Inflammatory macrophage (primary cell): Measurements from ENCODE around the gene STK4.

ENCODE experiments used
- DNase-seq, 2 donors: peaks; one replicate each; pipeline ENCODE4 v3.0.0-alpha.2; 2020 to 2022
- total RNA-seq, 18 experiments: gene quantifications; one replicate each; lab custom pipeline; 2026; ENCODE audit warnings: mixed read lengths in 6 of 18, inconsistent platforms in 2 of 18; lab: John Stamatoyannopoulos, UW

The STK4 gene
- 135 to 310 (median 186) reads per million in 18 experiments for total RNA-seq

DNA sequence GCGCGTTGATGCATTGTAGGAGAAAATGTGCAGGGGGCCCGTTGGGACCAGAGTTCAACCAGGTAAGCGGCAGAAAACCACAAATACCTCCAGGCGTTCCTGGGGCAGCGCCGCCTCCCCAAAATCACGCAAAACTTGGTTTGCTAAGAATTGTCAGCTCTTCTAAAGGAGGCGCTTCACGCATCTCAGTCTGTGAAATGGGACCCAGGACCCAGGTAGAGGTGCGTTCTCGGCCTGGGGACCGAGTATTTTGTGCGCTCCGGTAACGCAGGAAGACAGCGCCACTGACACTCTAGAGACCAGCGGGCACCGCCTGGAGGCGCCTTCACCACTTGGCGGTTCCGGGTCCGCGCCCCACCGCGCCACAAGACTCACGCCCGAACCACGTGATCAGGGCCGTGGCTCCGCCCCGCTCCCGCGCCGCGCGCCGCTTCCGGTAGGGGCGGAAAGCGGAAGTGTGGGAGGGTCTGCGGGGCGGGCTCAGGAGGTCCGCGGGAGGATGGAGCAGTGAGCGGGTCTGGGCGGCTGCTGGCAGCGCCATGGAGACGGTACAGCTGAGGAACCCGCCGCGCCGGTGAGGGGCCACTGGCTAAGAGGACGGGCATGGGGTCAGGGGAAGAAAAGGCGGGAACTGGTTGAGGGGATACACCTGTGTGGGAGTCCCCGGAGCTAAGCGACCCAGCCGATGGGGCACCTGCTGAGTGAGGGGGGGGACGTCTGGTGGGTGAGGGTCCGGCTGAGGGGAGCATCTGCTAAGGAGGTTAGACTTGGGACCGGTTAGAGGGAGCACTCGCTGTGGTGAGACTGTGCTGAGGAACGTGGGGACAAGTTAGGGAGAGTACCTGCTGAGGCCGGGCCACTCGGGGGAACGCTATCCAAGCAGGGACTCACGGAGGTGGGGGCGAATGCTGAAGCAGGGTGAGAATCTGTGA lies at the start of gene STK4:
TSS of gene STK4 (plus strand) at position 483 of the 932 bp plus-strand sequence. CDS start at position 540, 57 bp downstream.
- peak; percentile 97 to 98 for DNase-seq

DNA sequence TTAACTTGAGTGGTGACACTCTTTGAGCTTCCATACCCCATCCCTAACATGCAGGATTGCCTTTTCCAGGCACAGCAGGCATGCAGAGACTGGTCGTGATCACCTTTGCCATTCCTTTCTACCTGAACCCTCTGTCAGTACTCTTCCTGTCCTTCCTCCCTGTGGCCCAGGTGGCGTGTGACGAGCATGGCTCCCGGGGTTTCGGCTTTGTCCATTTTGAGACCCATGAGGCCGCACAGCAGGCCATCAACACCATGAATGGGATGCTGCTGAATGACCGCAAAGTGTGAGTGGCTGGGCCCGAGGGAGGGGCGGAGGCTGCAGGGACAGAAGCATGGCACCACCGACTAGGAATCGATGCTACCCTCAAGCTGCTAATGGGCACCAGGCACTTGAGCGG lies 49.7 kb upstream of the STK4 start:
- no peak for DNase-seq

DNA sequence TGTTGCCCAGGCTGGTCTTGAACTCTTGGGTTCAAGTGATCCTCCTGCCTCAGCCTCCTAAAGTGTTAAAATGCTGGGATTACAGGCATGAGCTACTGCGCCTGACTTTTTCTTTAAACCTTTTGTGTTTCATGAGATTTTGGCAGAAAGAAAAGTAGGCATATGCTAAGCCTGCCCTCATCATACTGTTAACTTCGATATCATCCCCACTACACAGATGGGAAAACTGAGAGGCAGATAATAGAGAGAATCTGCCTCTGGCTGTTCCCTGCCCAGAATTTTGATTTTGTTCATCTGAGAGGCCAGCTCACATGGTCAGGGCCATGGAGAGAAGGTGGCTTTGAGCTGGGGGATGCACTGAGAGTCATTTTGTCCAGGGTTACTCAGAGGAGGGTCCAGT lies 48.9 kb upstream of the STK4 start:
- no peak for DNase-seq

DNA sequence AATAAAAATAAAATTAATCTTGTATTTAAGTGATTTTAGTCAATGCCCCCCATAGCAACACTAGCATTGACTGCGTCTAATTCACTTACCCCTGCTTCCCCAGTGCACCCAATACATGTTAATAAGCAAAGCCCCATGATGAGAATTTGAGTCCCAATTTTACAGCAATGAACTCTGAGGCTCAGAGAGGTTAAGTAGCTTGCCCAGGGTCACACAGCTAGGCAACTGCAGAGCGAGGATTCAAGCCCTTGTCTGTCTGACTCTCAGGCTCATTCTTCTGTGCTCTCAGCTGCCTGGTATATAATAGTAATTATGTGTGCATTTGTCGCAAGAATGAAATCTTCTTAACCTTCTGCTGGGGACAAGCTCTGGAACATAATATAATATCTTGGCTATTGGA lies 48.0 kb upstream of the STK4 start:
- no peak for DNase-seq

DNA sequence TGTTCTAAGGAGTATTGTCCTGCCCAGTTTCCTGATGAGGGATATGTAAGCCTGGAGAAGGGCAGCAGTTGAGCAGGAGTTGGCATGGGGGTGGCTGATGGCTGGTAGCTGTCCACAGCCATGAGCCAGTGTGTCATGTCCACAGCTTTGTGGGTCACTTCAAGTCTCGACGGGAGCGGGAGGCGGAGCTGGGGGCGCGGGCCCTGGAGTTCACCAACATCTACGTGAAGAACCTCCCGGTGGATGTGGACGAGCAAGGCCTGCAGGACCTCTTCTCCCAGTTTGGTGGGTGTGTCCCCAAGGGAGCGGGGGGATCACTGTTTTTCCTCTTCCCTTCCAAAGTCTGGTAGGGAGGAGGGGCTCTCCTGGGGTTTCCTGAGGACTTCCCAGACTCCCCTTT lies 47.6 kb upstream of the STK4 start:
- no peak for DNase-seq

DNA sequence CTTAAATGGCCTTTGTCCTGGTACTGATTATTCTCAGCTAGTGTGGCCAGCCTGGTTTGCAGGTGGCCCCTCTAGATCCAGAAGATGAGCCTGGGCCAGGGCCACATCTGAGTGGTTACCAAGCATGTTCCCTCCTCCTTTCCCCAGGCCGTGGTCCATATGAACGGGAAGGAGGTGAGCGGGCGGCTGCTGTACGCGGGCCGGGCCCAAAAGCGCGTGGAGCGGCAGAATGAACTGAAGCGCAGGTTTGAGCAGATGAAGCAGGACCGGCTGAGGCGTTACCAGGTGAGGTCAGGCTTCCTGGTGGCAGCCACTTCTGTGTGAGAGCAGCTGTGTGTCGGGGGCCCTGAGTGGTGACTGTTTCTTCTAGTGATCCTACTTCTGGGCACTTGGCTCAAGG lies 44.9 kb upstream of the STK4 start:
- no peak for DNase-seq

DNA sequence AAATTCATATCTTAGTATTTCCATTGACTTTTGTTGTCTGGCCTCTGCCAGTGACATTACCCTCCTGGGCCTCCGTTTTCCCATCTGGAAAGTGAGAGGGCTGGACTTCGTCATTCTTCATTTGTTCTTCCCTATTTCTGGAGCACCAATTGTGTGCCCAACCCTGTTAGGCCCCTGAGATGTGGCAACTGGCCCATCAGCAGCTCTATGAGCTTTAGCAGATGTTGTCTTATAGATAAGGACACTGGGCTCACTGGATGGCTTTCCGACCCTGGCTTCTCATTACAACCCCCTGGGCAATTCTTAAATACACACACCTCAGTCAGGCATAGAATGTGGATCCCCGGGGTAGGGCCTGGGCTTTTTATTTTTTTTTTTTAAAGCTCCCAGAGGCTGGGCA lies 41.8 kb upstream of the STK4 start:
- DNase-seq, result no peak

DNA sequence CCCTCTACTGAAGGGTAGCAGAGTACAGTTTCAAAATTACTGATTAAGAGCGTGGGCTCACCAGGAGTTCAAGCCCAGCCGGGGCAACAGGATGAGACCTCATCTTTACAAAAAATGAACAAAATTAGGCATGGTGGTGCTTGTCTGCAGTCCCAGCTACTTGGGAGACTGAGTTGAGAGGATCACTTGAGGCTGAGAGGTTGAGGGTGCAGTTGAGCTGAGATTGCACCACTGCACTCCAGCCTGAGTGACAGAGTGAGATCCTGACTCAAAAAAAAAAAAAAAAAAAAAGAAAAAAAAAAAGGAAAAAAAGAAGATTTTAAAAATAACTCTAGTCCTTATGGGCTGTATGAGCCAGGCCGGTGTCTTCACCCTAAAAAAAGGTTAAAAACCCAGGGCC lies 37.7 kb upstream of the STK4 start:
- DNase-seq, result no peak

DNA sequence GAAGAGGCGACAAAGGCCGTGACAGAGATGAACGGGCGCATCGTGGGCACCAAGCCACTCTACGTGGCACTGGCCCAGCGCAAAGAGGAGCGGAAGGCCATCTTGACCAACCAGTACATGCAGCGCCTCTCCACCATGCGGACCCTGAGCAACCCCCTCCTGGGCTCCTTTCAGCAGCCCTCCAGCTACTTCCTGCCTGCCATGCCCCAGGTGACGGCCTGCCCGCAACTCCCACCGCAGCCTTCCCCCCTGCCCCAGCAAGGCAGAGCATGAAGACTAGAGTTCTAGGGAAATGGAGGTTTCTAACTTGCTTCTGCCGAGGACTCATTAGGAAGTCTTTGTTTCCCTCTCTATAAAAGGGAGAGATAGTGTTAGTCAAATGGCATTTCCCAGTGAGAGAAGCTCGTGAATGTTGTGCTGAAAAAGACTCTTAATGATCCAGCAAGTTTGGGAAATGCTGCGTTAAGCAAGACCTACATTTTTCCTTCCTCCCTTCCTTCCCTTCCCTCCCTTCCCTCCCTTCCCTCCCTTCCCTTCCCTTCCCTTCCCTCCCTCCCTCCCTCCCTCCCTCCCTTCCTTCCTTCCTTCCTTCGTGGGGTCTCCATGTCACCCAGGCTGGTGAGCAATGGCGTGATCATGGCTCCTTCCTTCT lies 35.7 kb upstream of the STK4 start:
- DNase-seq, result no peak

DNA sequence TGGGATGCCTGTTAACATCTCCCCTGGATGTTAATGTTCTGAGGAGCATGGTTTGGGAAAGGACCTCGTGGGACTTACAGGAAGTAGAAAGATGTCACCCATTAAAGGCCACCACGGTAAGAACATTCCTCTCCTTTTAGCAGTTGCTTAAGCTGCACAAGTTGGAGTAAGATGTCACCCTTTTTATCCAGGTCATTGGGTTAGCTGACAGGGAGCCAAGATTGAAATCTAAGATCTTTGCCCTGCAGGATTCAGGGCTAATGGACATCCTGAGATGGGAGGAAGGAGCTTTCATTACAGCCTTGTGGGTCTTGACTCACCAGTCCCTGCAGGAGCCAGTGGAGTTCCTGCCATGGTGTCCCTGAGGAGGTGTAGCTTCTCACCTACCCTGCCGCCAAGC lies 34.4 kb upstream of the STK4 start:
- no peak for DNase-seq

DNA sequence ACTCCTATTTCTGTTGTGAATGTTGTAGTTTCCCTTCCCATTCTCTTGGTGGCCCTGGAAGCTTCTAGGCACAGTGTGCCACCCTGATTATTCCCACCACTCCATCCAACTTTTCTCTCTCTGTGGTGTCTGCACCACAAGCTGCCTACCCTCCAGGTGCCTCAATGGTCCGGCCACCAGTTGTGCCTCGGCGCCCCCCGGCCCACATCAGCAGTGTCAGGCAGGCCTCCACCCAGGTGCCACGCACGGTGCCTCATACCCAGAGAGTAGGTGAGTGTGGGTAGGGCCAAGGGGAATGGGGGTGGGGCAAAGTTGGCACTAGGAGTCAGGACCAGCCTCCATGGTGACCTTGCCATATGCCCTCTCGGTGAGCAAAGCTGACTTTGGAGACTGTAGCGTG lies 33.4 kb upstream of the STK4 start:
- no peak for DNase-seq

DNA sequence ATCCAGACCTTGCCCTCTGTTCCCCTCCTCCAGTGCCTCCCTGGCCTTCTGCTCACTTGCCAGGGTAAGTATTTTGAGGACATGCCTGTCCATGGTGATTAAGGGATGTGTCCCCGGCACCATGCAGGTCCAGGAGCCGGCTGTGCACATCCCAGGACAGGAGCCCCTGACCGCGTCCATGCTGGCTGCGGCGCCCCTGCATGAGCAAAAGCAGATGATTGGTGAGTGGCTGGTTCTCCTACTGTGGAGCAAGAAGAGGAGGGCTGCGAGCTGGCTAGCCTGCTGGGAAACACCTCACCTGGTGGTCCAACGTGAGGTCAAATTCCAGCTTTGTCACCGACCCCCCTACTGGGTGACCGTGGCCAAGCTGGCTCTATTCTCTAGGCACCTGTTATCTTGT lies 29.8 kb upstream of the STK4 start:
- DNase-seq, result no peak

DNA sequence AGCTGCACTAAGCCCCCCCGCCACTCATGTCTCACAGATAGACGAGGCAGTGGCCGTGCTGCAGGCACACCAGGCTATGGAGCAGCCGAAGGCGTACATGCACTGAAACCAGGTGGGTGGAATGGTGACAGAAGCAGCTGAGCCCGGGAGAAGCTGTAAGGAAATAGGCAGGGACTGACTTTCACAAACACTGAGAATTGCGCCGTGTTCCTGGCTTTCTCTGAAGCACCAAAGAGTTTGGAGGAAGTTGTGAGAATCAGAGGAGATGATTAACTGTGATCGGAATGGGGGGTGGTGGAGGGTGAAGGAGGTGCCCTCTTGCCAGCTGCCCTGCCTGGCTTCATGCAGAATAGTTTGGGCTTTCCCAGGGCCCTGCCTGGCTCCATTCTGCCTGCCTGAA lies 27.7 kb upstream of the STK4 start:
- no peak for DNase-seq

DNA sequence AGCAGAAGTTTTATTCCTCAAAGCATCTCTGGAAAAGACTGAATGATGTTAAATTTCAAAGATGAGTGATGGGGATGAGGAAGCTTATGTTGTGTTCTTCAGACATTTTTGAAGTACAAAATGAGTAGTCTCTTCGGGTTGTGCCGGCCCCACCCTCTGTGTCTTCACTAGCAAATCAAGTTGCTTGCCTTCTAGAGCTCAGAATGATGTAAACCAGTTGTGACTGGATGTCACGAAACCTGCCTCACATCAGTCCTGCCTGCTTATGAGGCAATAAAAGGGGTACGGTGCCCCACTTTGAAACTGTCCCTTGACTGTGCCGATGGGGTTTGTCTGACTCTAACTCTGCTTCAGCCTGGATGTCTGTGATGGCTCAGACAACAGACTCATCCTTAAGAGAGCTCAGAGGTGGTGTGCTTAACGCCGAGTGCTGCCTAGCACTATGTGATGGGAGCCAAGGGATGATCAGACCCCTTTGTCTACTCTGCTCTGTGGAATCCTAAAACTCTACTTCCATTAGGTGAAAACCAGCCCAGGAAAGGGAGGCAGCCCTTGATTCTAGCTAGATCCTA lies 25.1 kb upstream of the STK4 start:
- DNase-seq, result no peak

DNA sequence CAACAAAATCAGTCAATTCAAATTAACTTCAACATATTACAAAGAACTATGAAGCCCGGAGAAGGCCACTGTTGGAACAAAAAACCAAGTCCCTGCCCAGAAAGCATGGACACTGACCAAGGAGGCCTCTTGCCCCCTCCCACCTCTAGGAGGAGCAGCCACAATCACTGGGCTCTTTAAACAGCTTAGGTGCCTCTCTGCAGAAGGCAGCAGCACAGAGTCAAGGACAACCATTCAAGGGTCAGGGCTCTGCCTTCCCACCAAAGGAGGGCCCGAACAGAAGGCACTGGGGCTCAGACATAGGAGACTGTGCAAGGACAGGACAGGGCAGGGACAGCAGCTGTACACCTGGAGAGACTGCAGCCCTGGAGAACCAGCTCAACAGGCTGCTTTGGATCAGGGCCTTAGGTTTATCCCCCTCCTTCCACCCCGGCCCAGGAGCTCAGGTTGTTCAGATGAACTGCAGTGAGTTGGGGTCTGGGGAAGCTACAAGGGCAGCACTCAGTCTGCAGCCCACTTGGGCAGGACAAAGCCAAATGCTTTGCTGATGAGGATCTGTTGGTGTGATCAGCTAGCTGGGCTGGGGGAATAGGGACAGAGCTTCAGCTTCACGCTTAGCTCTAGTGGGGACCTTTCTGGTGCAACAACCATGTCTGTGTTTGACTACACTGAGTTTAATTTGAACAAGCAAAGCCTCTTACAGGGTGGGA lies 23.9 kb upstream of the STK4 start:
- DNase-seq, result no peak

DNA sequence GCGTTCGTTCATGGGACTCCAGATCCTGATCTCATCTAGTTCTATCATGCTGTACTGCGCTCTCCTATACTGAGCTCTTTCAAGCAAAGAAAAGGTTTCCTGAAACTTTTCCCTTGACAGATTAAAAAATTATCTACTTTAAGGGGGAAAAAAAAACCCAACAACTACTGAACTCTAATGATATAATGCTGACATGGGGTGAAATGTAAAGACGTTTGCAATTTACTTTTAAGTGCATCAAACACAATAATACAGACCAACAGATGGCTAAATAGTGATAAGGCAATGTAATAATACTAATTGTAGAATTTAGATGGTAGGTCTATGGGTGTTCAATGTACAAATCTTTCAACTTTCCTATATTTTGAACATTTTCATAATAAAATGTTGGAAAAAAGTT lies 22.5 kb upstream of the STK4 start:
- DNase-seq, result no peak

DNA sequence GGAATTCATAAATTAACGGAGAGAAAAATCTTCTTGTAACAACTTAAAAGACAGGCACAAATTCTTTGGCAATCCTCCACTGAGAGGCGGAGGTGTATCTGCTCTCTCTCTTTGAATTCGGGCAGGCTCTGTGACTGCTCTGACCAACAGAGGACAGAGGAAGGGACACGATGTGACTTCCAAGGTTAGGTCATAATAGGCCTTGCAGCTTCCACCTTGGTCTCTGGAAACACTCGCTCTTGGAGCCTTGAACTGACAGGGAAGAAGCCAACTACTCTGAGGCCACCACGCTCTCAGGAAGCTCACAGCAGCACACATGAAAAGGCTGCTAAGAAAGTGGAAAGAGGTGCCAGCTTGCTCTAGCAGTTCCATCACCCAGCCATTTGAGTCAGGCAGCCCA lies 21.1 kb upstream of the STK4 start:
- no peak for DNase-seq

DNA sequence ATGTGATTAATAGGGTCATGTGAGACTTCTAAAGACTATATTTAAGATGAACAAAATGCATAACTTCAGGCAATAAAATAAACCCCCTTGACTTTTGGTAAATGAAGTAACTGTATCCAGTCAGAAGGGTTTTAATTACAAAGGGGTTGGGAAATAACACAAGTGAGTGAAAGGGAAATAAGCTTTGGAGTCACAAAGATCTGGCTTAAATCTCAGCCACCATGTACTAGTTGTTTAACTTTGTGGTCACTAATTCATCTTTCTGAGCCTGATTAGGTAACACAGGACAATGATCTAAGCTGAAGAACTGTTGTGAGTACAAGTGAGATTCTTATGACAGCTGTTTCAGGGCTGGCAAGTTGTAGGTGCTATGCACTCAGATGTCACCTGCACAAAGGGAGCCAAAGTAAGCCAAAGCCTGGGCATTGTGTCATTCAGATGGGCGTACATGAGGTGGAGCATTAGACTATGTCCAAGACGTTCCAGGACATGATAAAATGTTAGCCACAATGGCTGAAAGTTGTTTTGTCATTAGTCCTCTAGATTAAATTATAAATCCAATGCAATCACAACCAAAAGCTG lies 19.9 kb upstream of the STK4 start:
- DNase-seq, result no peak

DNA sequence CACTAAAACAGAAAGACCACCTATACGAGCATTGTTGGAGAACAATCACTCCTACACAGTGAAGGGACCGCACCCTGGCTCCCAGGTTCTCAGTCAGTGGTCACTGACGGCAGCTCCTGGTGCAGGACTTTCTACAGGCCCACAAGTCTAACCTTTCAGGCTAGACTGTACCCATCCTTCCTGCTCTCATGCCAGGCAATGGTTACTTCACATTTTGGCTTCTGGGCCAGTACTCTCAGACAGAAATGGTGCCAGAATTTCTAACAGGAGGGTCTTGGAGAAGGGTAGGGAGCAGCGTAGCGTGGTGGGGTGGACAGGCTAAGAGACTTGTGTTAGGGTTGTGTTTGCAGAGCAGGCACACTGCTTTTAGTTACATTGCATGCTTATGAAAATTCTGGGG lies 18.2 kb upstream of the STK4 start:
- DNase-seq, result no peak

DNA sequence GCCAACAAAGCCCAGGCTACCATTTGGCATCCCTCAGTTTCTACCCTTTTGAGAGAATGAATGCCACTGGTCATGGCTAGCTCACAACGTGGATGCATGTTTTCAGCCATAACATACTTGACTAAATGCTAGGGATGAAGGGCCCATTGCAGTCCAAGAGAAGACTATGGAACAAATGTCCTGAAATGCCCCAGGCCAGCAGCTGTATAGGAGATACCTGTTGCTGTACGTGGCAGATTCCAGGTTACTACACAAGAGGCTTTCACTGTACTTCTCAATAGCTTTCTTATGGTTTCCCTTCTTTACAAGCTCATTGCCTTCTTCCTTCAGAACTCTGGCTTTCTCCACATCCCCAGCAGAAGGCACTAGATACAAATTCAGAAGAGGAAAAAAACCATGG lies 17.8 kb upstream of the STK4 start:
- no peak for DNase-seq

DNA sequence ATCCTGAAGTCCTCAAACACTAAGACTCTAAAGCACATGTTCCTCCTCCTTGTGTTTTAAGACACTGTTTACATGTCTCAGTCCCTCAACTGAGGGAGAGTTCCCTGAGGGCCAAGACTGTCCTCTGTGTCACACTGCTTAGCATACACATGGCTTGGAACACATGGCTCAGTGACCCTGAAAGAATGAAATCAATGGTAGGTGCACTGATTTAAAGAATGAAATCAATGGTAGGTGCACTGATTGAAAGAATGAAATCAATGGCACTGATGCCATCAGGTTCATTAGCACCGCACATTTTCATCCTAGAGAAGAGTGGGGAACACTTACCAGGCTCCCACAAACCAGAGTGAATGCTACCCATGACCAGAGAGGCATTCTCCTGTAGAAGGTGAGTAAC lies 15.9 kb upstream of the STK4 start:
- no peak for DNase-seq

DNA sequence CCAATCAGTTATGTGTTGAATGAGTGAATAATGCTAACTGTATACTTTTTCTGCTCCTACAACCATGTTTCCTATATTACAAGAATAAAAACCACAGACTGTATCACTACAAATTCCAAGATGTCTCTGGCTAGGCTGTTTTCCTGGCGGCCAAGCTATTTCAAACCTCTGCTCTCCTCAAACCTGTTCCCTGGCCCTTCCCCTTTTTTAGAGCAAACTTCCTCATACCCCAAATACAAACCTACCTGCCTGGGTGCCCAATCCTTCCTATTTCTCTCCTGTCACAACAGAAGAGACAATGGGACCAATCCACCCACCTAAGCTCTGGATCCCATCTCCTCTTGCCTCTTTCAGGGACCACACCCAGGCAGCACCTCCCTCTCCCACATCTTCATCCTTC lies 13.6 kb upstream of the STK4 start:
- no peak for DNase-seq

DNA sequence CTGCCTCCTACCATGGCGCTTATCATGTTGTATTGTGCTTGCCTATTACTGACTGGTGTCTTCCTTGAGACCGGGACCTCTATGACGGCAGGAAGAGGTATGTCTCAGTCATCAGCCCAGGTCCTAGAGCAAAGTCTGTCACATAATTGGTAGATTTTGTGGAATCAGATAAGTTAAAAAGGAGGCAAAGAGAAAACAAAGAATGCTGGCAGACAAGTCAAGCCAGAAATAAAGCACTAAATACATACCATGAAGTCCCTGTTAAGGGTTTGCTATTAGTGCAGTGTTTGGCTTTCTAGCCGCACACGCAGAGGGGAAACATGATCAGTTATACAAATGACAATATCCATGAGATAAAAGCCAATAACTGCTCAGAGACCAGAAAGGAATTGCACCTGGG lies 12.1 kb upstream of the STK4 start:
- no peak for DNase-seq
